KOPT-K1 (cell line): ENCODE results near the gene FTO.
"Not testable (repeated sequence)": the region's sequence is repeated elsewhere in the genome, so short reads cannot be mapped to it uniquely, and the experiment has no call there.

Experiments used
- H3K27ac ChIP-seq: fragments of 200-600 bp; sonication (generic); 2 replicates; pipeline ENCODE4 v1.5.1; 2016; ENCODE audit warnings: antibody characterized with exemption, mild to moderate bottlenecking, low read depth, low read length; ENCODE audit not compliant: poor library complexity, severe bottlenecking
- H3K36me3 ChIP-seq: fragments of 200-600 bp; sonication (generic); 2 replicates; pipeline ENCODE4 v1.5.1; 2017; ENCODE audit warnings: antibody characterized with exemption, mild to moderate bottlenecking, low read length, moderate library complexity; ENCODE audit not compliant: insufficient read depth
- H3K9me3 ChIP-seq: fragments of 200-600 bp; sonication (generic); 2 replicates; pipeline ENCODE4 v1.5.1; 2017; ENCODE audit warnings: antibody characterized with exemption, low read length, mild to moderate bottlenecking; ENCODE audit not compliant: insufficient read depth, poor library complexity, severe bottlenecking

FTO gene

GRCh38 chr16:53703590-53704444, at the start of gene FTO, which contains the start of gene RPGRIP1L:
FTO (plus strand) TSS chr16:53704156.
RPGRIP1L (minus strand) TSS chr16:53703859; CDS start chr16:53700723, 3,136 bp downstream.
- Histone ChIP-seq H3K27ac (peak within 1 kb of the TSS; percentile 63), H3K36me3 (no peaks in the 10 kb centered on the region; the same call in 1 of the 2 replicates), H3K9me3 (no peaks in the 10 kb centered on the region)

DNA sequence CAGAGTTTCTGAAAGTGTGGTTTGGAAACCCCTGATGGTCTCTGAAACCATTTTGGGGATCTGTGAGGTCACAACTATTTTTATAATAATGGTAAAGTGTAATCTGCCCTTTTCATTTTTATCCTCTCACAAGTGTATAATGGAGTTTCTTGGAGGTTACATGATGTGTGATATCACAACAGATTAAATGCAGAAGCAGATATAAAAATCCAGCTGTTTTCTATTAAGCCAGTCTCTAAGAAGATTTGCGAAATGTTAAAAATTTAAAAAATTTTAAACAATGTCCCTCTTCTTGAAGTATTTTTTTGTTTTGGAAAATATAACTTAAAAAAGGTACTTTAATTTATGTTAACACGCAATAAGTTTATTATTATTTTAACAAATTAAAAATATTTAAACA, 49.0 kb upstream of the FTO start:
- H3K27ac ChIP-seq: no peak overlapping the region
- no peaks in the 10 kb centered on the region for H3K9me3 ChIP-seq
- 0 out of 2 replicates have a peak, but pooled peaks cover 5% of the 10 kb centered on the region for H3K36me3 ChIP-seq

DNA sequence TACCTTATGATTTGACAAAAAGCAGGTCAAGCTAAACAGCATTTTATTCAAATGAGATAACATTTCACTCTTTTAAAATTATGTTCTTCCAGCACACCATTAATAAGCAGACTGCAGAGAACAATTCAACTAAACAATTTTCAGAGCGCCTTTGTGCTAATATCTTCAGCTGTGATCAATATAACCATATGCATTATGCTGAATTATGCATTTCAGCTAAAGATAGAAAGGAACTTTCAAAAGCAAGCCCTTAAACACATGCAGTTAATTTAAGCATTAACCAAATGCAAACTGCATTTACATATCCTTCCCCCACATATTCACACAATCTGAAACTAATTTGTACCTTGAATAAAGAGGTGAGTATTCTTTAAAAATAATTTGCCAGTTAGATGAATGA, 41.9 kb upstream of the FTO start:
- Histone ChIP-seq H3K9me3 (no peaks in the 10 kb centered on the region), H3K36me3 (no peaks in the 10 kb centered on the region), H3K27ac (no peak overlapping the region)

DNA sequence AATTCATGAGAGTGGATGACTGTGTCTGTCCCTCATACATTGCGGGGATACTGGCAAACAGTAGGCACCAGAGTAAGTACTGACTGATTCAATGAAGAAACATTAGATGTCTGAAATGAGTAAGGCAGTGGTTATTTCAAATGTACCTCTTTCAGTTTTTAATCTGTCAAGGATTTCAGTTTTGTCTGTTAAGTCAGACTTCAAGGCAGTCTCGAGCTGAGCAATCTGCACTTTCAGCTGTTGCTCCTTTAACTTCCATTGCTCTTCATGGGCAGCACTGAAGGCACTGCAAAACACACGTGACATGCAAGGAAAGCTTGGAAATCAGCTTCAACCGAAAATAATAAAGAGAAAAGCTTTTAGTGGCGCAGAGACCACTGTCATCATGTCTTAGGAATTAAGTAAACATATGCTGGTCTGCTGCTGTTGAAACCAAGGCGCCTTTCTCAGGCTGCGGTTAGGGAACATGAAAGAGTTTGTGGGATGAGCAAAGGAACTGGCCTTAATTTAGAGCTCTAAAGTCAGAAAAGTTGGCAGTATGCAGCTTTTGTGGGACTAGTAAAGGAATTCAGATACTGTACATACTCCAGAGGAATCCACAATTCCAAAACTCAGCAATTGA, 39.1 kb upstream of the FTO start:
- Histone ChIP-seq H3K27ac (no peak overlapping the region), H3K36me3 (no peaks in the 10 kb centered on the region), H3K9me3 (no peaks in the 10 kb centered on the region)

DNA sequence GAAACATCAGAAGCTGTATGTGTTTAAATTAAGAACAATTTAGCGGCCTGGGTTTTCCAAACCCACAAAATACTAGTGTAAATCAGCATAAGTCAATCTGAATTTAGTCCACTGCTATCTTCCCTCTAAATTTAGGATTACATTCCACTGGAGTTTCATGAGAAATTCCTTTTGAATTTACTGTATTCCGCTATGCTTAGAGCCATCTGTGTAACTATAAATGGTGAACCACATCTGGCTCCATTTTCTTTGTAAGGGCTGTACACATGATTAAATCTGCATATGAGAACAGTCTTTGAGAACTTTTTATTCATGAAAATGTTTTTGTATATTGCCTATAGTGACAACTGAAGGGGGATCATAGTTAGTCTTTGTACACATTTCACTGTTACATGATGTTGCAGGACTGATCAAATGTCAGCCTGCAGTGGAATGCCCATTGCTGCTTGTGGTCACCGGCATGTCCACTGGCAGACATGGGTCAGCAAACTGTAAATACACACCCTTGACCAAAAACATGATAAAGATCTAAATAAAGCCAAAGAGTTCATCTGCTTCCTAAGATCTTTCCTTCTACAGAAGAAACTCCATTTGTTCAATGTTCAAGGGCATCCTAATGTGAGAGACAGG, 37.1 kb upstream of the FTO start:
- Histone ChIP-seq H3K27ac (no peak overlapping the region), H3K36me3 (no peaks in the 10 kb centered on the region), H3K9me3 (no peaks in the 10 kb centered on the region)

DNA sequence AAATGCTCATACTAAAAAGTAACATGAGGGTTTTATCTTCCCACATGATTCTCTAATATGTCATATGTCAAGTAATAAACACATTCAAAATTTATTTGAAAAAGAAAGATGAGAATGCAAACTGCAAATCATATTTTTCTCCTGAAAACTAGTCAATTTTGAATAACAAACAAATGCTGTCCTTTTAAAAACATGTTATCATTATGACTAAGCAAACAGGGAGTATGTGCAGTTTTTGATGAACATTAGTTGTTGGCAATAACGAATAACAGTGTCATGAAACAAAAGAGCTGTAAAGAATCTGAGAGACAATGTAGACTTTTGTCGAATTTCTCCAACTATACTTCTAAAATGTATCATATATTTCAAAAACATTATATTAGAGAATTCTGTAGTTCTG, 35.1 kb upstream of the FTO start:
- no peaks in the 10 kb centered on the region for H3K9me3 ChIP-seq
- no peaks in the 10 kb centered on the region for H3K36me3 ChIP-seq
- no peak overlapping the region for H3K27ac ChIP-seq

DNA sequence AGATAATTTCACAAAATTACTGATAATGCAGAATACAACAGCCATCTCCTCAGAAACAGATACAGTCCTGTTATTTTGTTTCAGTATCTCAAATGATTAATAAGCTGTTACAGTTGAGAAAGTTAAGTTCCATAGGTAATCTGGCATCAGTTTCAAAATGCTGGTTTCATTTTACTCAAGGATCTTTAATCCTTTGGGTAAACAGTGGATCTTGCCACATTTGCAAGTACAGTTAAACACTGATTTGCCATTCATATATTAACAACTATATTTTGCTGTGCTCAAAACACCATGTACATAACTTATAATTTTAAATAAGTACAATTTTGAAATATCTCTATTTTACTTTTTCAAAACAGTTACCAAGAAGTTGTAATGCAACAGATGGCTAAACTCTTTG, 31.5 kb upstream of the FTO start:
- H3K36me3 ChIP-seq: no peaks in the 10 kb centered on the region
- H3K27ac ChIP-seq: no peak overlapping the region
- H3K9me3 ChIP-seq: no peaks in the 10 kb centered on the region

DNA sequence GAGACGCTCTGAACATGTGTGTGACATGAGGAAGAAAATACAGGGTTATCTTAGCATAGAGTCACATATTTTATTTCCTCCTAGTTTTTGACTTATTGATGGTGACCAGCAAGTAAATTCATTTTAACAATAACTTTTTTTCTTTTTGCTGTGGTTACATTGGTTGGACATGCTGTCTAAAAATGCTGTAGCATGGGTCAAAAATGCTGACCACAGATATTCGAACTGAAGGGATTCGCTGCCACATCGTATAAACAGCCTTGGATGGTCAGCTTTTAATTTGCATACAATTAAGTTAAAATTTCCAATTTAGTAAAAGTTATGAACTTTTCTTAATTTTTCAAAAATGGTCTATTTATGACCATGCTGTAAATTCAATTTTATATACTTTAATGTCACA, 30.8 kb upstream of the FTO start:
- Histone ChIP-seq H3K9me3 (no peaks in the 10 kb centered on the region), H3K27ac (no peak overlapping the region), H3K36me3 (no peaks in the 10 kb centered on the region)

GRCh38 chr16:53678155-53678554, 25.8 kb upstream of the FTO start:
- Histone ChIP-seq H3K9me3 (no peaks in the 10 kb centered on the region), H3K36me3 (no peaks in the 10 kb centered on the region), H3K27ac (no peak overlapping the region)

DNA sequence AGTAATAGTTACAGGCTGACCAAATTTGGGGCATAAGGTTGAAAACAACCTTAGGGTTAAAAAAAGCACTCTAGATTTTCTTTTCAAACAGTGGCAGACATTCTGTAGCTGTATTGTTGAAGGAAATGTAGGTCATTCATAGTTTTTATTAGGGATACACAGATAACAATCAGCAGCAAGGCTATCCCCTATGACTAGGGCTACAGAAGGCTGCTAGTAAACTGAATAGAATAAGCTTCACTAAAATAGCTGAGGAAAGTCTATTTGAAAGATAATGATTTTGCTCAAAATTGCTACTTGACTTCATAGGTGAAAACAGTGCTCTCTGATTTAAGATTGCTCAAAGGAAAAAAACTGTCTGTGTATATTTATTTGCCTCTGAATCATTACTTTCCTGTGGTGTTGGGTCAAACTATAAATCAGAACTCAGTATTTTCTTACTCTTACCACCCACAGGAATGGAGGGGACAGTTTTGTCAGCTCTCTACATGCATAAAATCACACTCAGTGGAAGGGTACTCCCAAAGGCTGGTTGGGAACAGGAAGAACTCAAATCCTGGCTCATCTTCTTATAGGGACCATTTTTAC, 25.1 kb upstream of the FTO start:
- Histone ChIP-seq H3K27ac (no peak overlapping the region), H3K36me3 (no peaks in the 10 kb centered on the region), H3K9me3 (no peaks in the 10 kb centered on the region)

DNA sequence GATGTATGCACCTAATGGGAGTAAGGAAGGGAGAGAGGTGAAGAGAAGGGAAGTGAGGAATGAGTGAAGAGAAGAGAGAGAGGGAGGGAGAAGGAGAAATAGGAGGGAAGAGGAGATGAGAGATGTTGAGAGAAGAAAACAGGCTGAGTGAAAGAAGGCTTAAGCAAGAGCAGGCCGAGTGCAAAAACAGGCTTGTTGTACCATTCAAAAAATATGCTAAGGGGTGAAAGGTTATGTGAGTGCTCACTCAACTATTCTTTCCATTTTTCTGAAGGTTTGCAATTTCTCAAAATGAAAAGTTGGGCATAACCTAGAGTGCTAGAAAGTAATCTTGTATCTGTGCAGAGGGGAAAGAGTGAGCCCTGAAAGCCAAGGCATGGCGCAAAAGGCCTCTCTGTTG, 23.2 kb upstream of the FTO start:
- peaks cover 10% of the 10 kb centered on the region; the same call in 1 of the 2 replicates for H3K36me3 ChIP-seq
- H3K27ac ChIP-seq: no peak overlapping the region
- peaks cover 7% of the 10 kb centered on the region for H3K9me3 ChIP-seq

DNA sequence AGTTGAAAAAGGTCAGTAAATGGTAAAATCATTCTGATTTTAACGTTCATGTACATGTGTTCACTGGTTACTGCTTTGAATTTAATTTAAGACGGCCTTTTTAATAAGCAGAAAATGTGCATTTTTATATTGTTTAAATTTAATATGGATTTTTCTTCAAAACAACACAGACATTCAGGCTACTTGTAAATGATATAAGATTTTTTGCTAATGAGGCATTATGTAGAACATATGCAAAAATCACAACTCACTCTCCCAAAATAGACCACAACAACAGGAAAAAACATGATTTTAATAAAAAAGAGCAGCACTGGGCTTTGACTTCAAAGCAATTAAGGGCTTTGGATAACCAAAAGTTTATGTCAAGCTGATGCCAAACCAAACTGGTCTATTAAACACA, 22.6 kb upstream of the FTO start:
- peaks cover 7% of the 10 kb centered on the region for H3K9me3 ChIP-seq
- H3K36me3 ChIP-seq: peaks cover 11% of the 10 kb centered on the region; the same call in 1 of the 2 replicates
- H3K27ac ChIP-seq: no peak overlapping the region

DNA sequence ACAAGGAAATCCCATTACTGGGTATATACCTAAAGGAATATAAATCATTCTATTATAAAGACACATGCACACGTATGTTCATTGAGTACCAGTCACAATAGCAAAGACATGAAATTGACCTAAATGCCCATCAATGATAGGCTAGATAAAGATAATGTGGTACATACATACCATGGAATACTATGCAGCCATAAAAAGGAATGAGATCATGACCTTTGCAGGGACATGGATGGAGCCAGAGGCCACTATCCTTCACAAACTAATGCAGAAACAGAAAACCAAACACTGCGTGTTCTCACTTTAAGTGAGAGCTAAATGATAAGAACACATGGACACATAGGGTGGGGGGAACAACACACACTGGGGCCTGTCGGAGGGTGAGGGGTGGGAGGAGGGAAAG, 18.6 kb upstream of the FTO start:
- peaks cover 11% of the 10 kb centered on the region; the same call in 1 of the 2 replicates for H3K36me3 ChIP-seq
- not testable (repeated sequence) for H3K9me3 ChIP-seq, H3K27ac ChIP-seq

DNA sequence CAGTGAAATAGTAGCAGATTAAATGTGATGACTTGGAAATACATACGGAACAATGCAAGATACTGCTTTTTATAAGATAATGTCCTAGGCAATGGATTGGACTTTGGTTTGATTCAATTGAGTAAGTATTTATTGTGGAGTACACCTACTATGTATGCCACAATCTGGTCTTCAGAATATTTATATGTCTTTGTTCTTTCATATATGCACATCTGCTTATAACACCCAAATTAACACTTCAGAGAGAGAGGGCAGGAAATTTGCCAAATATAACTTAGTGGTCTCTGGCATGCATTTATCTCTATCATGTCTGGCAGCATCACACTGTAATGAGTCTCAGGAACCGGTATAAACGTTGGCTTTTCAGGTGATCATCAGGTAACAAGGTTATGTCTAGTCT, 17.2 kb upstream of the FTO start:
- Histone ChIP-seq H3K9me3 (peaks cover 7% of the 10 kb centered on the region), H3K36me3 (peaks cover 15% of the 10 kb centered on the region; the same call in 1 of the 2 replicates), H3K27ac (no peak overlapping the region)

DNA sequence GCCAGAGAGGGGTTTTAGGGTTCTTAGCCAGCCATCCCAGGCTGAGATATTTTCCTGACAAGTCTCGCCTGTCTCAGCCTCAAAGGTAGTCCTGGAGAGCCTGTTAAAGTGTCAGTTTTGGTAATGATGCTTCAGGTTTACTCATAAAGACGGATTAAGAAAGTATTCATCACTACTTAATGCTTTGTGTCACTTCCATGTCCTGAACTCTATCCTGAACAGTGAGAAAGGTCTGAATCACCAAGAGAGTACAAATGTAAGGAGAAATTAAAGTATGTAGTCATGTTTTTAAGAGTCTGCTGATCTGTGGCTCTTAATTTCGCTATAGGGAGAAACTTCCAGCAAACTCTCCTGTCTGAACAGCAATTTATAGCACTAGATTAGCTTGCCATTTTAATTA, 14.3 kb upstream of the FTO start:
- Histone ChIP-seq H3K36me3 (peaks cover 15% of the 10 kb centered on the region; the same call in 1 of the 2 replicates), H3K27ac (no peak overlapping the region), H3K9me3 (peaks cover 7% of the 10 kb centered on the region)
